ENCODE data around the gene SLC34A1. TPM values are rescaled to one million over a fixed set of nuclear protein-coding genes. Genes with fewer than 3 reads are reported as not detected.

SLC34A1 gene
- total and polyA plus RNA-seq, 2 of the 13 experiments (the other 11 are each of a cell fraction or from before 2014, with no cell fraction given): 0.03 to 0.20 TPM

DNA sequence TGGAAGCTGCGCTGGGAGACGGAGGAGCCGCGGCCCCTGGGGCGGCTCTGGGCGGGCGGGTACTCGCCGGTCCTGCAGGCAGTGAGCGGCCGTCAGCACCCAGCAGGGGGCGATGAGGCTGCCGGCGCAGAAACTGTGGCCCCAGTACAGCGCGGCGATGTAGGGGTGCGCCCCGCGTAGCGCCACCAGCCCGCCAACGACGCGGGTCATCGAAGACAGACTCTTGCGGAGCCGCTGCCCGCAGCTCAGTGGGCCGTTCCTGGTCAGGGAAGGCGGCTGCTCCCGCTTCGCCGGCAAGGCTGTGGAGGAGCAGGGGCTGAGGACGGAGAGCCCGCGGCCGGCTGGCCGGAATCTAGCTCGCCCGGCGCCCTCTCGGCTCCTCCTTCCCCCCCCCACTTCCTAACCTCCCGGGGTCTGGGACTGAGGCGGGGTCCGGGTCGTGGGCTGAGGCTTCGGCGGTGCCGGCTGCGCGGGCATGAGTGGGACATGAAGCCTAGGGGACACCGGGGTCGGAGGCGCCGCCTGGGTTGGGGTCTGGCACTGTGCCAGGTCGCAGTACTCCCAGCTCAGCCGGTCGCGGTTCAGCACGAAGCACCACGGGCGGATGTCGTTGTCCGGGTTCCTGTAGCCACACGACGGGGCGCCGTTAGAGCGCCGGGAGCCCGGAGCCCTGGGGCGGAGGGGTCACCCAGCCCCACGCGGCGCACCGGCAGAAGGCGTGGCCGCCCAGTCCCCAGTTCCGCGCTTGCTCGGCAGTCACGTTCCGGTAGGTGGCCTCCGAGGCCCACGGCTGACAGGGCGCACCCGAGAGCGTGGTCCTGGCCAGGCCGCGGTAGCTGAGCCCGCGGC, 19.8 kb downstream of the SLC34A1 start (continued):
- TF ChIP-seq NFIC (IDR thresholded peaks at IDR 0.05; ENCODE audit: low read length) (0 out of 2 replicates have a peak, but pooled peaks have one; percentile 31), MAZ (IDR thresholded peaks at IDR 0.05; ENCODE audit: borderline replicate concordance, low read depth, low read length) (no peak), MAZ (CRISPR knock-in tag; IDR thresholded peaks at IDR 0.05; ENCODE audit: low read depth) (peak; percentile 70; the same call in 1 of the 2 replicates), ZNF275 (CRISPR knock-in tag; IDR thresholded peaks at IDR 0.05; ENCODE audit: borderline replicate concordance) (no peak), ZNF574 (CRISPR knock-in tag; IDR thresholded peaks at IDR 0.05) (peak; percentile 19; the same call in 1 of the 2 replicates), ZSCAN31 (CRISPR knock-in tag; IDR thresholded peaks at IDR 0.05; ENCODE audit: low read depth) (0 out of 2 replicates have a peak, but pooled peaks have one; percentile 38), FOXC1 (CRISPR knock-in tag; IDR thresholded peaks at IDR 0.05; ENCODE audit: borderline replicate concordance) (0 out of 2 replicates have a peak, but pooled peaks have one; percentile 55), WIZ (CRISPR knock-in tag; IDR thresholded peaks at IDR 0.05) (no peak), TBP (CRISPR knock-in tag; IDR thresholded peaks at IDR 0.05) (no peak), KAT8 (CRISPR knock-in tag; IDR thresholded peaks at IDR 0.05) (no peak), ZNF317 (CRISPR knock-in tag; IDR thresholded peaks at IDR 0.05) (no peak), ZSCAN20 (CRISPR knock-in tag; IDR thresholded peaks at IDR 0.05; ENCODE audit: borderline replicate concordance) (peak; percentile 63; the same call in 1 of the 2 replicates)
- TF ChIP-seq, protein P1, sequence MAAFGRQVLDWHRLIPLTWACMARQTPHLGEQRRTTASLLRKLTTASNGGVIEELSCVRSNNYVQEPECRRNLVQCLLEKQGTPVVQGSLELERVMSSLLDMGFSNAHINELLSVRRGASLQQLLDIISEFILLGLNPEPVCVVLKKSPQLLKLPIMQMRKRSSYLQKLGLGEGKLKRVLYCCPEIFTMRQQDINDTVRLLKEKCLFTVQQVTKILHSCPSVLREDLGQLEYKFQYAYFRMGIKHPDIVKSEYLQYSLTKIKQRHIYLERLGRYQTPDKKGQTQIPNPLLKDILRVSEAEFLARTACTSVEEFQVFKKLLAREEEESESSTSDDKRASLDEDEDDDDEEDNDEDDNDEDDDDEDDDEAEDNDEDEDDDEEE (CRISPR knock-in tag; IDR thresholded peaks at IDR 0.05): 0 out of 2 replicates have a peak, but pooled peaks have one; percentile 36
- TF ChIP-seq, protein P2, sequence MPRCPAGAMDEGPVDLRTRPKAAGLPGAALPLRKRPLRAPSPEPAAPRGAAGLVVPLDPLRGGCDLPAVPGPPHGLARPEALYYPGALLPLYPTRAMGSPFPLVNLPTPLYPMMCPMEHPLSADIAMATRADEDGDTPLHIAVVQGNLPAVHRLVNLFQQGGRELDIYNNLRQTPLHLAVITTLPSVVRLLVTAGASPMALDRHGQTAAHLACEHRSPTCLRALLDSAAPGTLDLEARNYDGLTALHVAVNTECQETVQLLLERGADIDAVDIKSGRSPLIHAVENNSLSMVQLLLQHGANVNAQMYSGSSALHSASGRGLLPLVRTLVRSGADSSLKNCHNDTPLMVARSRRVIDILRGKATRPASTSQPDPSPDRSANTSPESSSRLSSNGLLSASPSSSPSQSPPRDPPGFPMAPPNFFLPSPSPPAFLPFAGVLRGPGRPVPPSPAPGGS (CRISPR knock-in tag; IDR thresholded peaks at IDR 0.05): peak; percentile 71; the same call in 1 of the 2 replicates
- TF ChIP-seq, protein P3, sequence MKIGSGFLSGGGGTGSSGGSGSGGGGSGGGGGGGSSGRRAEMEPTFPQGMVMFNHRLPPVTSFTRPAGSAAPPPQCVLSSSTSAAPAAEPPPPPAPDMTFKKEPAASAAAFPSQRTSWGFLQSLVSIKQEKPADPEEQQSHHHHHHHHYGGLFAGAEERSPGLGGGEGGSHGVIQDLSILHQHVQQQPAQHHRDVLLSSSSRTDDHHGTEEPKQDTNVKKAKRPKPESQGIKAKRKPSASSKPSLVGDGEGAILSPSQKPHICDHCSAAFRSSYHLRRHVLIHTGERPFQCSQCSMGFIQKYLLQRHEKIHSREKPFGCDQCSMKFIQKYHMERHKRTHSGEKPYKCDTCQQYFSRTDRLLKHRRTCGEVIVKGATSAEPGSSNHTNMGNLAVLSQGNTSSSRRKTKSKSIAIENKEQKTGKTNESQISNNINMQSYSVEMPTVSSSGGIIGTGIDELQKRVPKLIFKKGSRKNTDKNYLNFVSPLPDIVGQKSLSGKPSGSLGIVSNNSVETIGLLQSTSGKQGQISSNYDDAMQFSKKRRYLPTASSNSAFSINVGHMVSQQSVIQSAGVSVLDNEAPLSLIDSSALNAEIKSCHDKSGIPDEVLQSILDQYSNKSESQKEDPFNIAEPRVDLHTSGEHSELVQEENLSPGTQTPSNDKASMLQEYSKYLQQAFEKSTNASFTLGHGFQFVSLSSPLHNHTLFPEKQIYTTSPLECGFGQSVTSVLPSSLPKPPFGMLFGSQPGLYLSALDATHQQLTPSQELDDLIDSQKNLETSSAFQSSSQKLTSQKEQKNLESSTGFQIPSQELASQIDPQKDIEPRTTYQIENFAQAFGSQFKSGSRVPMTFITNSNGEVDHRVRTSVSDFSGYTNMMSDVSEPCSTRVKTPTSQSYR (CRISPR knock-in tag; IDR thresholded peaks at IDR 0.05; ENCODE audit: borderline replicate concordance): peak; percentile 33; the same call in 1 of the 2 replicates
- TF ChIP-seq, protein P4, sequence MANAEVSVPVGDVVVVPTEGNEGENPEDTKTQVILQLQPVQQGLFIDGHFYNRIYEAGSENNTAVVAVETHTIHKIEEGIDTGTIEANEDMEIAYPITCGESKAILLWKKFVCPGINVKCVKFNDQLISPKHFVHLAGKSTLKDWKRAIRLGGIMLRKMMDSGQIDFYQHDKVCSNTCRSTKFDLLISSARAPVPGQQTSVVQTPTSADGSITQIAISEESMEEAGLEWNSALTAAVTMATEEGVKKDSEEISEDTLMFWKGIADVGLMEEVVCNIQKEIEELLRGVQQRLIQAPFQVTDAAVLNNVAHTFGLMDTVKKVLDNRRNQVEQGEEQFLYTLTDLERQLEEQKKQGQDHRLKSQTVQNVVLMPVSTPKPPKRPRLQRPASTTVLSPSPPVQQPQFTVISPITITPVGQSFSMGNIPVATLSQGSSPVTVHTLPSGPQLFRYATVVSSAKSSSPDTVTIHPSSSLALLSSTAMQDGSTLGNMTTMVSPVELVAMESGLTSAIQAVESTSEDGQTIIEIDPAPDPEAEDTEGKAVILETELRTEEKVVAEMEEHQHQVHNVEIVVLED (CRISPR knock-in tag; IDR thresholded peaks at IDR 0.05; ENCODE audit: borderline replicate concordance): peak; percentile 36; the same call in 1 of the 2 replicates
